ENCODE results near the gene F8. TPM values are rescaled to one million over a fixed set of nuclear protein-coding genes. Genes with fewer than 3 reads are reported as not detected.
"Not testable (repeated sequence)": the region's sequence is repeated elsewhere in the genome, so short reads cannot be mapped to it uniquely, and the experiment has no call there.

F8 gene
- polyA plus RNA-seq, 1 donor from 2014 or later, result 2.1 TPM

GRCh38 chrX:155020591-155020990 is 1.9 kb downstream of the F8 start:
- Histone ChIP-seq H3K27me3 (ENCODE audit: insufficient read depth, low read depth, low read length) (no peaks in the 10 kb centered on the region), H3K9me3 (ENCODE audit: low read length) (no peaks in the 10 kb centered on the region), H3K79me2 (replicated peaks; ENCODE audit: insufficient read depth, low read length) (no peaks in the 10 kb centered on the region), H3K27ac (ENCODE audit: low read length) (no peak overlapping the region), H3F3A (ENCODE audit: insufficient read depth, low read length, poor library complexity, severe bottlenecking) (no peaks in the 10 kb centered on the region), H3K36me3 (ENCODE audit: insufficient read depth, low read length) (no peaks in the 10 kb centered on the region), H3K4me2 (ENCODE audit: low read length) (no peak overlapping the region), H3K9me2 (ENCODE audit: insufficient read depth, low read length) (no peaks in the 10 kb centered on the region), H2AFZ (ENCODE audit: low read depth, low read length) (no peak overlapping the region), H3K9ac (ENCODE audit: low read length) (no peak overlapping the region), H4K20me1 (ENCODE audit: insufficient read depth) (no peaks in the 10 kb centered on the region), H3K4me3 (ENCODE audit: low read length) (no peak overlapping the region)
- no peak for TF ChIP-seq TAF1 (IDR thresholded peaks at IDR 0.05; ENCODE audit: low read depth)
- no peak for TF ChIP-seq POLR2AphosphoS5 (IDR thresholded peaks at IDR 0.05)
- no peak for TF ChIP-seq CTCF (IDR thresholded peaks at IDR 0.05; ENCODE audit: poor library complexity, severe bottlenecking)
- no peak for TF ChIP-seq EZH2 (IDR thresholded peaks at IDR 0.05; ENCODE audit: borderline replicate concordance, insufficient read depth, low read length, poor library complexity, severe bottlenecking)
- no peak for TF ChIP-seq SMC3 (conservative IDR thresholded peaks at IDR 0.05; ENCODE audit: poor library complexity)
- no peak for TF ChIP-seq RAD21 (conservative IDR thresholded peaks at IDR 0.05)
- TF ChIP-seq EP300 (conservative IDR thresholded peaks at IDR 0.05; ENCODE audit: poor library complexity, severe bottlenecking), result no peak
- TF ChIP-seq REST (IDR thresholded peaks at IDR 0.05; ENCODE audit: borderline replicate concordance), result no peak
- TF ChIP-seq MXI1 (conservative IDR thresholded peaks at IDR 0.05; ENCODE audit: poor library complexity, severe bottlenecking), result no peak

- TF ChIP-seq CTCF (IDR thresholded peaks at IDR 0.05; ENCODE audit: poor library complexity, severe bottlenecking) (no peak), SMC3 (conservative IDR thresholded peaks at IDR 0.05; ENCODE audit: poor library complexity) (no peak), RAD21 (conservative IDR thresholded peaks at IDR 0.05) (no peak), POLR2AphosphoS5 (IDR thresholded peaks at IDR 0.05) (no peak), EZH2 (IDR thresholded peaks at IDR 0.05; ENCODE audit: borderline replicate concordance, insufficient read depth, low read length, poor library complexity, severe bottlenecking) (no peak), EP300 (conservative IDR thresholded peaks at IDR 0.05; ENCODE audit: poor library complexity, severe bottlenecking) (no peak), MXI1 (conservative IDR thresholded peaks at IDR 0.05; ENCODE audit: poor library complexity, severe bottlenecking) (no peak), TAF1 (IDR thresholded peaks at IDR 0.05; ENCODE audit: low read depth) (no peak), REST (IDR thresholded peaks at IDR 0.05; ENCODE audit: borderline replicate concordance) (no peak)
- H3K9ac ChIP-seq (ENCODE audit: low read length), result no peak overlapping the region
Measured at GRCh38 chrX:155009994-155010472, 12.5 kb downstream of the F8 start.

GRCh38 chrX:155008578-155008977 is 13.9 kb downstream of the F8 start:
- H3K9ac ChIP-seq (ENCODE audit: low read length); H3K27ac ChIP-seq (ENCODE audit: low read length); H3K4me3 ChIP-seq (ENCODE audit: low read length); H2AFZ ChIP-seq (ENCODE audit: low read depth, low read length); H3K9me3 ChIP-seq (ENCODE audit: low read length); H4K20me1 ChIP-seq (ENCODE audit: insufficient read depth); H3K9me2 ChIP-seq (ENCODE audit: insufficient read depth, low read length); H3K79me2 ChIP-seq (replicated peaks; ENCODE audit: insufficient read depth, low read length); H3K36me3 ChIP-seq (ENCODE audit: insufficient read depth, low read length); H3K4me2 ChIP-seq (ENCODE audit: low read length); H3F3A ChIP-seq (ENCODE audit: insufficient read depth, low read length, poor library complexity, severe bottlenecking); H3K27me3 ChIP-seq (ENCODE audit: insufficient read depth, low read depth, low read length): not testable (repeated sequence)

More at GRCh38 chrX:155009994-155010472, 12.5 kb downstream of the F8 start:
- no peak overlapping the region for H3K4me3 ChIP-seq (ENCODE audit: low read length)
- H3K4me2 ChIP-seq (ENCODE audit: low read length), result no peak overlapping the region
- H3K27me3 ChIP-seq (ENCODE audit: insufficient read depth, low read depth, low read length), result no peaks in the 10 kb centered on the region
- no peaks in the 10 kb centered on the region for H3K9me3 ChIP-seq (ENCODE audit: low read length)
- H3K9me2 ChIP-seq (ENCODE audit: insufficient read depth, low read length), result no peaks in the 10 kb centered on the region
- no peak overlapping the region for H3K27ac ChIP-seq (ENCODE audit: low read length)
- no peaks in the 10 kb centered on the region for H4K20me1 ChIP-seq (ENCODE audit: insufficient read depth)
- no peaks in the 10 kb centered on the region for H3K79me2 ChIP-seq (replicated peaks; ENCODE audit: insufficient read depth, low read length)
- H3F3A ChIP-seq (ENCODE audit: insufficient read depth, low read length, poor library complexity, severe bottlenecking), result no peaks in the 10 kb centered on the region
- H2AFZ ChIP-seq (ENCODE audit: low read depth, low read length), result no peak overlapping the region
- no peaks in the 10 kb centered on the region for H3K36me3 ChIP-seq (ENCODE audit: insufficient read depth, low read length)
